Measurements from ENCODE around the gene GSTT4.

DNA sequence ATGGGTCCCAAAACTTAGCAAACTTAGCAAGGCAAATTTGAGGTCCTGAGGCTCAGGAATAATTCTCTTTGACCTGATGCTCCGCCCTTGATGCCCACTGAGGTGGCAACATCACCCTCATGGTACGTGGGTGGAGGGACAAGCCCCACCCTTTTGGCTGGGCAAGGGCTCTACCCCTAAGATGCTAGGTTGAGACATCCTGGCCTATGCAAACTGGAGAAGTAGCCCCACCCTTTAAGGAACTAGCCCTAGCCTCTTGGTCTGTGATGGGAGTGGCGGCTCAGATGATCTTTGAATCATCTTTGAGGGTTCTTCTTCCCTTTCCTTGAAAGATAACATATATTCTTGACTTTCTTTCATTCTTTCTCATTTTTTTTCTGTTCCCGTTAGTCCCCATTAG lies 38.7 kb upstream of the GSTT4 start:
- TF ChIP-seq CTCF (conservative IDR thresholded peaks at IDR 0.05; ENCODE audit: low read length), result no peak
- no peak for TF ChIP-seq EZH2phosphoT487 (IDR thresholded peaks at IDR 0.05; ENCODE audit: borderline replicate concordance, low read depth, low read length)

All from OCI-LY7 (cell line).